Muscle of arm (tissue), 12 donors: ENCODE measurements around the gene ITGB1BP1. TPM values are rescaled to one million over a fixed set of nuclear protein-coding genes. Genes with fewer than 3 reads are reported as not detected.
A peak's percentile ranks its signal among the peaks of the same experiment; 100 is the strongest.
"Not testable (repeated sequence)": the region's sequence is repeated elsewhere in the genome, so short reads cannot be mapped to it uniquely, and the experiment has no call there.

Experiments used
- DNase-seq: peaks from one replicate; pipeline ENCODE4 v3.0.0-alpha.2; 2013
- polyA plus RNA-seq, 12 donors: library from polyadenylated mRNA; unstranded; fragments of 120-200 nt; gene quantifications; one replicate each; pipeline ENCODE4 v1.2.1, GENCODE V29; 2013; ENCODE audit not compliant: insufficient read length in 12 of 12

Gene ITGB1BP1
- polyA plus RNA-seq, 12 donors, result 52.0 to 122 (median 98.7) TPM; not detected in 1

DNA sequence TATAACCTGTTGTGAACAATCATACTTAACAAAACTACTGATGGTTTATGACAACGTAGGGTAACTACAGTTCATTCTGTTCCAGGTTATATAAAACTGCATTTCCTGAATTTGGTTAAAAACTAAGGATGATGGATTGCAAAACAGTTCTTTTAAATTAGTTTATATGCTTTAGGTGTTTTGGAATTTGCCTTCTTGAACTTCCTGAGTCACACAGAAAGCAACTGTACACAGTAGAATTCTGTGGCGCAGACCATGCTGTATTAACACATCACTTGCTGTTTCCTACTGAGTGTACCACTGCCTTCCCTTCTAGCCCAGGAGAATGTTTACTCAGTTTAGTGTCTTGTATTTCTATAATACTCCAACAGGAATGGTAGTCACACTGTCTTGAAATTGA is 19.4 kb downstream of the ITGB1BP1 start:
- no peak for DNase-seq

DNA sequence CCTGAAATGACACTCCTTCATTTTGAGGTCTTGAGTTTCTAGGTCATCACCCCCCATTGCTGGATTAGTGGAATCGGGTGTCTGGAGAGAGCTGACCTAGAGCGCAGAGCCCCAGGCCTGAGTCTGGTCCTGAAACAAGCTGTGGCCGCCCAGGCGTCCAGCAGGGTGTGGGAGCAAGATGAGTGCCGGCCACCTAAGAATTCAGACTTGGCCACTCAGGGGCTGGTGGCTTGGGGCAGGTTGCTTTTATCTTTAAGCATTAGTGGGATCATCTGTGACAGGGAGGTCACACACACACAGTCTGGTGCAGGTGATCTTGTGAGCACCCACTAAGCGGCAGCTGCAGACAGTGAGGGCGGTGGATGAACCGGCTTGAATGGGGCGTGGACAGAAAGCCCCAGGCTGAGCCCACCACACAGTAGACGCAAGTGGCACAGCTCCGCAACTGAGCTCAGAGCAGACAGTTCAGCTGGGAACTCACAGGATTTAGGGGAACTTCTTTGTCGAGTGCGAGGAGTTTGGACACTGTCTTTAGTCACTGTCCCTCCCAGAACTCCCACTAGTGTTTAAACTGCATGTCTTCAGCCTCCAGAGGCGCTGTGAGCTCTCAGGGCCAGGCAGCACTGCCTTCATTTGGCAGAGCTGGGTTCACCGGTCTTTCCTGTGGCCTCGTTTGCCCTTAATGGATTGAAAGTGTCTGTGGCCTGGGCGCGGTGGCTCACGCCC is 21.5 kb downstream of the ITGB1BP1 start:
- no peak for DNase-seq

- no peak for DNase-seq
Observed at GRCh38 chr2:9401059-9401547, 22.2 kb downstream of the ITGB1BP1 start.

DNA sequence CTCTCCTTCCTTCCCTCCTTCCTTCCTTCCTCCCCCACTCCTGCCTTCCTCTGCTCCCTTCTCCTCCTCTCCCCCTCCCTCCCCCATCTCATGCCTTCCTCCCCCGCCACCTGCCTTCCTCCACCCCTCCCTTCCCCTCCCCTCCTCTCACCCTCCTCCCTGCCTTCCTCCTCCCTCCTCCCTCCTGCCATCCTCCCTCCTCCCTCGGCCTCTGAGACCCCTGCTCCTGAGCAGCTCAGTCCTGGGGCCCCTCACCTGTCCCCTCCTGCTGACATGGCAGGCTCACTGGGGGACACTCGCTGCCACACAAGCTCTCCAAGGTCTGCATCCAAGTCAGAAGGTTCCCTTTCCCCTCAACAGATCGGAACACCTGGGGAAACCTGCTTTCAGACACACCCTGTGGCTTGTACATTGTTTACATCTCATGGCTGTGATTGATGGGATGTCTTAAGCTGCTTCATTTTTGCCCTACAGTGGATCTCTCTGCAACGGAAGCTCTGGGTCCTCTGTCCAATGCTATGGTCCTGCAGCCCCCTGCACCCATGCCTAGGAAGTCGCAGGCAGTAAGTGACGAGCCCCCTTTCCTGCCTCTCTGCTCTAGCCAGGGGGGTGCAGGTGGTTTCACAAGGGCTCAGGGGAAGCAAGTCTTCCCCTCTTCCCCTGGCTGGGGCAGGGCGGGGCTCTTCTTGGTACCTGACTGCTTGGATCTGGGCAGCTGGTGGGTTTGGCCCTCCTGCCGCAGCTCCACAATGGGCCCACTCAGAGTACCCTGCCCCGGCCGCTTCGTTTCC is 22.9 kb downstream of the ITGB1BP1 start:
- DNase-seq, result no peak

- peak; percentile 22 for DNase-seq
Observed at GRCh38 chr2:9398881-9399780, 24.2 kb downstream of the ITGB1BP1 start.

DNA sequence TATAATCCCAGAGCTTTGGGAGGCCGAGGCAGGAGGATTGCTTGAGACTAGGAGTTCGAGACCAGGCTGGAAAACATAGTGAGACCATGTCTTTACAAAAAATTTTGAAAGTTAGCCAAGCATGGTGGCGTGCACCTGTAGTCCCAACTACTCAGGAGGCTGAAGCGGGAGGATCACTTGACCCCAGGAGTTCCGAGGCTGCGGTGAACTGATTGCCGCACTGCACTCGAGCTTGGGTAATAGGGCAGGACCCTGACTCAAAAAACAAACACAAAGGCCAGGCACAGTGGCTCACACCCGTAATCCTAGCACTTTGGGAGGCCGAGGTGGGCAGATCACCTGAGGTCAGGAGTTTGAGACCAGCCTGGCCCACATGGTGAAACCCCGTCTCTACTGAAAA is 25.1 kb downstream of the ITGB1BP1 start:
- not testable (repeated sequence) for DNase-seq

- DNase-seq, result no peak
Observed at GRCh38 chr2:9397201-9397600, 26.1 kb downstream of the ITGB1BP1 start.

GRCh38 chr2:9394816-9395215 is 28.5 kb downstream of the ITGB1BP1 start:
- DNase-seq, result no peak

- DNase-seq, result peak; percentile 27
Observed at GRCh38 chr2:9392898-9393765, 30.2 kb downstream of the ITGB1BP1 start.

DNA sequence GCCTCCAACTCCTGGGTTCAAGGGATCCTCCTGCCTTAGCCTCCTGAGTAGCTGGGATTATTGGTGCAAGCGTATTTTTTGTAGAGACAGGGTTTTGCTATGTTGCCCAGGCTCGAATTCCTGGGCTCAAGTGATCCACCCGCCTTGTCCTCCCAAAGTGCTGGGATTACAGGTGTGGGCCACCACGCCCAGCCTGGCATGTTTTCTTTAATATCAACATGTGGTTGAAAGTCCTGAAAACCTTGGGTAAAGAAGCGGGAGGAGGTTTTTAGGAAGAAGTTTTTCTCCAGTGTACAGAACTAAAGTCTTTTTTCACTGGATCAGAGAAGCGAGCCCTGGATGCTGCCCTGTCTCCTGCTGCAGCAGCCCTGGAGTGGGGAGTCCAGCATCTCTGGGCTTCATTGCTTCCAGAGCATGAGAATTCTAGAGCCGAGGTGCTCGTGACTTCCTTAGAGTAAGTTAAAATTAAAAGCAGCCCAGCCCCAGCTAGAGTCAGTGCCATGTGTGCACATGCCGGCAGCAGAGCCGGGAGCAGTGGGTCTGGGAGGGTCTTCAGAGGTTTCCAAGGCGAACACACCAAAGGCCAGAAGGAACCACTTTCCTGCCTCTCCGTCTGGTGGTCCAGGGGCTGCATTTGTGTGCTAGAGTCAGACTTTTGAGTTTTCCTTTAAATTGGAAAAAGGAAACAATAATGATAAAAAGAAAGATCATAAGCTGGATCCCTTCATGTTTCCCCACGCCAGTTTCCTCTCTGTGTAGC is 31.2 kb downstream of the ITGB1BP1 start:
- no peak for DNase-seq

GRCh38 chr2:9390991-9391390 is 32.3 kb downstream of the ITGB1BP1 start:
- no peak for DNase-seq

GRCh38 chr2:9390151-9390850 is 33.0 kb downstream of the ITGB1BP1 start:
- no peak for DNase-seq

- DNase-seq, result no peak
Observed at GRCh38 chr2:9388950-9389911, 34.1 kb downstream of the ITGB1BP1 start.

DNA sequence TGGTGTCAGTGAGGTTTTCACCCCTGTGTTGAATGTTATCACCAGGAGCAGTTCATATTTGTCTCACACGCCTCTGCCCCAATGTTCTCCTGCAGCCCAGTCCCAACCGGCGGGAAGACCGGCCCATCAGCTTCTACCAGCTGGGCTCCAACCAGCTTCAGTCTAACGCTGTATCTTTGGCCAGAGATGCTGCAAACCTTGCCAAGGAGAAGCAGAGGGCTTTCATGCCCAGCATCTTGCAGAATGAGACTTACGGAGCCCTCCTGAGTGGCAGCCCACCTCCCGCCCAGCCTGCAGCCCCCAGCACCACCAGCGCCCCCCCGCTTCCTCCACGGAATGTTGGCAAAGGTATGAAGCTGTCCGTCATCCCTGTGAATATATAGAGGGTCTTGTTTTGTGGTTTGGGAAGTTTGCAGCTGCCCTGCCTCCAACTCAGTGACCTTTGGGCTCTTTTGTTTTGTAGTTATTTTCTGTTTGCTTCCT is 35.1 kb downstream of the ITGB1BP1 start:
- DNase-seq, result no peak

- DNase-seq, result no peak
Observed at GRCh38 chr2:9385841-9386240, 37.5 kb downstream of the ITGB1BP1 start.

- DNase-seq, result no peak
Observed at GRCh38 chr2:9384521-9384920, 38.8 kb downstream of the ITGB1BP1 start.

- no peak for DNase-seq
Observed at GRCh38 chr2:9382604-9383235, 40.6 kb downstream of the ITGB1BP1 start.
